H1 (cell line): Measurements from ENCODE around the gene SYT17. TPM values are rescaled to one million over a fixed set of nuclear protein-coding genes. Genes with fewer than 3 reads are reported as not detected.

Experiments used
- CEBPB ChIP-seq: IDR thresholded peaks from 2 replicates; pipeline ENCODE4 v1.6.1; 2012; ENCODE audit warnings: low read depth, low read length
- HDAC2 ChIP-seq, 2 experiments: fragments of 300-600 bp in 1 of 2; sonication (generic) in 1 of 2; IDR thresholded peaks; 2 replicates each; pipeline ENCODE4 v1.6.1; 2011 to 2012; ENCODE audit warnings: low read depth in 2 of 2, low read length in 2 of 2, mild to moderate bottlenecking in 2 of 2, moderate library complexity in 2 of 2, borderline replicate concordance in 1 of 2, inconsistent platforms in 1 of 2
- RAD21 ChIP-seq, 2 experiments: IDR thresholded peaks in 1 of 2; conservative IDR thresholded peaks in 1 of 2; 2 replicates each; pipeline ENCODE4 v1.6.1; 2011; ENCODE audit warnings: low read depth in 2 of 2, low read length in 2 of 2, improper control_type of control experiment in 1 of 2, inconsistent platforms in 1 of 2, mild to moderate bottlenecking in 1 of 2, moderate library complexity in 1 of 2
- SP2 ChIP-seq: IDR thresholded peaks from 2 replicates; pipeline ENCODE4 v1.6.1; 2012; ENCODE audit warnings: mild to moderate bottlenecking, low read length, inconsistent platforms
- TBP ChIP-seq: IDR thresholded peaks from 2 replicates; pipeline ENCODE4 v1.6.1; 2011; ENCODE audit warnings: low read depth, low read length, improper control_type of control experiment
- TCF12 ChIP-seq: IDR thresholded peaks from 2 replicates; pipeline ENCODE4 v1.6.1; 2011; ENCODE audit warnings: low read depth, mild to moderate bottlenecking, low read length
- polyA plus RNA-seq, 7 experiments: library from polyadenylated mRNA; depleted of rRNA in 3 of 7; stranded (reverse) in 5 of 7; unstranded in 2 of 7; fragments of >200 nt in 5 of 7; fragments of 200-250 nt in 2 of 7; gene quantifications; 1 replicate in 5 of 7; 2 replicates in 1 of 7; 4 replicates in 1 of 7; pipeline versions ENCODE4 v1.2.1 to v1.2.3, GENCODE V29; 2011 to 2013; ENCODE audit warnings: missing spikeins in 2 of 7, mixed read lengths in 2 of 7
- total RNA-seq: library from RNA; stranded (reverse); fragmentation: NEBNext Ultra II Directional; extraction: Animal tissue kit (Norgen Biotek cat#: 25700); gene quantifications from 2 replicates; pipeline ENCODE4 v1.2.1, GENCODE V29; 2021
- TF ChIP-seq, protein P1 (sequence below): fragments of 300-600 bp; sonication (generic); IDR thresholded peaks from 2 replicates; pipeline ENCODE4 v1.7.1; 2012; ENCODE audit warnings: low read length, moderate library complexity, mild to moderate bottlenecking, inconsistent platforms; ENCODE audit not compliant: insufficient replicate concordance

SYT17 gene
- total and polyA plus RNA-seq, 2 of the 8 experiments (the other 6 are each of a cell fraction or from before 2014, with no cell fraction given) = 5.8 to 18.1 TPM

DNA sequence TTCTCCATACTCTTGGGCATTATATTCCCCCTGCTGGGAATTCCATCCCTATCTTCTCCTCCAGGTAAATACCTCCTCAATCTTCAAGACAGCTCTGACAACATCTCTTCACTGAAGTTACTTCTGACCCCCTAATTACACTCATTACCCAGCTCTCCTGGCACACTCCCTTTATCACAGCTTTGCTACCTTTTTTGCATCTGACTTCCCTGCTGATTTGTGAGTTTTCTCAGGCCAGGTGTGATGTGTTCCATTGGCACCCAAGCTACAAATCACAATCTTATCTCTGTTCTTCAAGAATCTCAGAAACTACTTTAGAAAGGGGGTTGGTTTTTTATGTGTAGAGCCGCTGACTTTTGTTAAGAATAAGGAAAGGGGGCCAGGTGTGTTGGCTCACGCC lies 131.5 kb downstream of the SYT17 start (continued):
- TF ChIP-seq SP2 (no peak), TBP (no peak), TCF12 (no peak), HDAC2 (IDR thresholded peaks at IDR 0.05; ENCODE audit: borderline replicate concordance in 1 of 2, low read depth in 2 of 2, low read length in 2 of 2) (no peak), CEBPB (no peak), RAD21 (IDR thresholded peaks at IDR 0.05 in 1 of 2, conservative IDR thresholded peaks at IDR 0.05 in 1 of 2; ENCODE audit: low read depth in 2 of 2, low read length in 2 of 2) (no peak)
- TF ChIP-seq, protein P1, sequence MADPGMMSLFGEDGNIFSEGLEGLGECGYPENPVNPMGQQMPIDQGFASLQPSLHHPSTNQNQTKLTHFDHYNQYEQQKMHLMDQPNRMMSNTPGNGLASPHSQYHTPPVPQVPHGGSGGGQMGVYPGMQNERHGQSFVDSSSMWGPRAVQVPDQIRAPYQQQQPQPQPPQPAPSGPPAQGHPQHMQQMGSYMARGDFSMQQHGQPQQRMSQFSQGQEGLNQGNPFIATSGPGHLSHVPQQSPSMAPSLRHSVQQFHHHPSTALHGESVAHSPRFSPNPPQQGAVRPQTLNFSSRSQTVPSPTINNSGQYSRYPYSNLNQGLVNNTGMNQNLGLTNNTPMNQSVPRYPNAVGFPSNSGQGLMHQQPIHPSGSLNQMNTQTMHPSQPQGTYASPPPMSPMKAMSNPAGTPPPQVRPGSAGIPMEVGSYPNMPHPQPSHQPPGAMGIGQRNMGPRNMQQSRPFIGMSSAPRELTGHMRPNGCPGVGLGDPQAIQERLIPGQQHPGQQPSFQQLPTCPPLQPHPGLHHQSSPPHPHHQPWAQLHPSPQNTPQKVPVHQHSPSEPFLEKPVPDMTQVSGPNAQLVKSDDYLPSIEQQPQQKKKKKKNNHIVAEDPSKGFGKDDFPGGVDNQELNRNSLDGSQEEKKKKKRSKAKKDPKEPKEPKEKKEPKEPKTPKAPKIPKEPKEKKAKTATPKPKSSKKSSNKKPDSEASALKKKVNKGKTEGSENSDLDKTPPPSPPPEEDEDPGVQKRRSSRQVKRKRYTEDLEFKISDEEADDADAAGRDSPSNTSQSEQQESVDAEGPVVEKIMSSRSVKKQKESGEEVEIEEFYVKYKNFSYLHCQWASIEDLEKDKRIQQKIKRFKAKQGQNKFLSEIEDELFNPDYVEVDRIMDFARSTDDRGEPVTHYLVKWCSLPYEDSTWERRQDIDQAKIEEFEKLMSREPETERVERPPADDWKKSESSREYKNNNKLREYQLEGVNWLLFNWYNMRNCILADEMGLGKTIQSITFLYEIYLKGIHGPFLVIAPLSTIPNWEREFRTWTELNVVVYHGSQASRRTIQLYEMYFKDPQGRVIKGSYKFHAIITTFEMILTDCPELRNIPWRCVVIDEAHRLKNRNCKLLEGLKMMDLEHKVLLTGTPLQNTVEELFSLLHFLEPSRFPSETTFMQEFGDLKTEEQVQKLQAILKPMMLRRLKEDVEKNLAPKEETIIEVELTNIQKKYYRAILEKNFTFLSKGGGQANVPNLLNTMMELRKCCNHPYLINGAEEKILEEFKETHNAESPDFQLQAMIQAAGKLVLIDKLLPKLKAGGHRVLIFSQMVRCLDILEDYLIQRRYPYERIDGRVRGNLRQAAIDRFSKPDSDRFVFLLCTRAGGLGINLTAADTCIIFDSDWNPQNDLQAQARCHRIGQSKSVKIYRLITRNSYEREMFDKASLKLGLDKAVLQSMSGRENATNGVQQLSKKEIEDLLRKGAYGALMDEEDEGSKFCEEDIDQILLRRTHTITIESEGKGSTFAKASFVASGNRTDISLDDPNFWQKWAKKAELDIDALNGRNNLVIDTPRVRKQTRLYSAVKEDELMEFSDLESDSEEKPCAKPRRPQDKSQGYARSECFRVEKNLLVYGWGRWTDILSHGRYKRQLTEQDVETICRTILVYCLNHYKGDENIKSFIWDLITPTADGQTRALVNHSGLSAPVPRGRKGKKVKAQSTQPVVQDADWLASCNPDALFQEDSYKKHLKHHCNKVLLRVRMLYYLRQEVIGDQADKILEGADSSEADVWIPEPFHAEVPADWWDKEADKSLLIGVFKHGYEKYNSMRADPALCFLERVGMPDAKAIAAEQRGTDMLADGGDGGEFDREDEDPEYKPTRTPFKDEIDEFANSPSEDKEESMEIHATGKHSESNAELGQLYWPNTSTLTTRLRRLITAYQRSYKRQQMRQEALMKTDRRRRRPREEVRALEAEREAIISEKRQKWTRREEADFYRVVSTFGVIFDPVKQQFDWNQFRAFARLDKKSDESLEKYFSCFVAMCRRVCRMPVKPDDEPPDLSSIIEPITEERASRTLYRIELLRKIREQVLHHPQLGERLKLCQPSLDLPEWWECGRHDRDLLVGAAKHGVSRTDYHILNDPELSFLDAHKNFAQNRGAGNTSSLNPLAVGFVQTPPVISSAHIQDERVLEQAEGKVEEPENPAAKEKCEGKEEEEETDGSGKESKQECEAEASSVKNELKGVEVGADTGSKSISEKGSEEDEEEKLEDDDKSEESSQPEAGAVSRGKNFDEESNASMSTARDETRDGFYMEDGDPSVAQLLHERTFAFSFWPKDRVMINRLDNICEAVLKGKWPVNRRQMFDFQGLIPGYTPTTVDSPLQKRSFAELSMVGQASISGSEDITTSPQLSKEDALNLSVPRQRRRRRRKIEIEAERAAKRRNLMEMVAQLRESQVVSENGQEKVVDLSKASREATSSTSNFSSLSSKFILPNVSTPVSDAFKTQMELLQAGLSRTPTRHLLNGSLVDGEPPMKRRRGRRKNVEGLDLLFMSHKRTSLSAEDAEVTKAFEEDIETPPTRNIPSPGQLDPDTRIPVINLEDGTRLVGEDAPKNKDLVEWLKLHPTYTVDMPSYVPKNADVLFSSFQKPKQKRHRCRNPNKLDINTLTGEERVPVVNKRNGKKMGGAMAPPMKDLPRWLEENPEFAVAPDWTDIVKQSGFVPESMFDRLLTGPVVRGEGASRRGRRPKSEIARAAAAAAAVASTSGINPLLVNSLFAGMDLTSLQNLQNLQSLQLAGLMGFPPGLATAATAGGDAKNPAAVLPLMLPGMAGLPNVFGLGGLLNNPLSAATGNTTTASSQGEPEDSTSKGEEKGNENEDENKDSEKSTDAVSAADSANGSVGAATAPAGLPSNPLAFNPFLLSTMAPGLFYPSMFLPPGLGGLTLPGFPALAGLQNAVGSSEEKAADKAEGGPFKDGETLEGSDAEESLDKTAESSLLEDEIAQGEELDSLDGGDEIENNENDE = no peak
